Breast epithelium (tissue), 4 donors: Measurements from ENCODE around the gene TCHP. TPM values are rescaled to one million over a fixed set of nuclear protein-coding genes. Genes with fewer than 3 reads are reported as not detected.

ENCODE experiments used
- DNase-seq, 2 donors: peaks; one replicate each; pipeline ENCODE4 v3.0.0-alpha.2; 2019; ENCODE audit warnings: low spot score in 2 of 2
- H3K27ac ChIP-seq, 2 donors: fragments of 200-600 bp; sonication (generic) in 1 of 2; one replicate each; pipeline ENCODE4 v1.5.1; 2016 to 2019; ENCODE audit warnings: mild to moderate bottlenecking in 1 of 2
- H3K27me3 ChIP-seq, 2 donors: fragments of 200-600 bp; sonication (generic) in 1 of 2; one replicate each; pipeline versions ENCODE4 v1.5.1 to v1.6.0; 2017 to 2019; ENCODE audit warnings: control low read depth in 1 of 2, mild to moderate bottlenecking in 1 of 2
- H3K36me3 ChIP-seq: fragments of 200-600 bp; one replicate; pipeline ENCODE4 v1.5.1; 2019
- H3K4me1 ChIP-seq, 2 donors: fragments of 200-600 bp; sonication (generic); one replicate each; pipeline ENCODE4 v1.5.1; 2016 to 2019; ENCODE audit warnings: control low read depth in 1 of 2
- H3K4me3 ChIP-seq, 3 donors: fragments of 200-600 bp; sonication (generic); 1 replicate in 2 of 3; 2 replicates in 1 of 3; pipeline ENCODE4 v1.5.1; 2016 to 2019; ENCODE audit warnings: mild to moderate bottlenecking in 3 of 3, moderate library complexity in 2 of 3
- H3K9me3 ChIP-seq, 2 donors: fragments of 200-600 bp; sonication (generic) in 1 of 2; one replicate each; pipeline ENCODE4 v1.5.1; 2016 to 2019; ENCODE audit warnings: control low read depth in 1 of 2
- POLR2A ChIP-seq: fragments of 450-650 bp; IDR thresholded peaks from one replicate; pipeline ENCODE4 v1.6.1; 2016; ENCODE audit warnings: antibody characterized with exemption, mild to moderate bottlenecking, moderate library complexity
- POLR2AphosphoS5 ChIP-seq, 3 donors: sonication (generic); formaldehyde crosslinking; IDR thresholded peaks; one replicate each; pipeline ENCODE4 v1.6.1; 2017; ENCODE audit warnings: antibody characterized with exemption in 3 of 3
- intact Hi-C: fragments of 100-400 bp; cut with DNase I; formaldehyde crosslinking; loops from one replicate; pipeline ENCODE4 v1.15.1; 2023; ENCODE audit warnings: low total_unique reads
- total RNA-seq, 3 donors: library from RNA; depleted of rRNA; stranded (reverse); fragments of >200 nt; gene quantifications; one replicate each; pipeline ENCODE4 v1.1.0, GENCODE V29; 2016
- TF ChIP-seq, protein P1 (sequence below), 3 donors: fragments of 450-650 bp; IDR thresholded peaks; one replicate each; pipeline ENCODE4 v1.5.1; 2016 to 2017; ENCODE audit warnings: antibody characterized with exemption in 3 of 3, mild to moderate bottlenecking in 3 of 3, moderate library complexity in 3 of 3

Gene TCHP
- total RNA-seq, 3 donors from 2014 or later, result 10.2 to 20.0 (median 18.6) TPM

DNA sequence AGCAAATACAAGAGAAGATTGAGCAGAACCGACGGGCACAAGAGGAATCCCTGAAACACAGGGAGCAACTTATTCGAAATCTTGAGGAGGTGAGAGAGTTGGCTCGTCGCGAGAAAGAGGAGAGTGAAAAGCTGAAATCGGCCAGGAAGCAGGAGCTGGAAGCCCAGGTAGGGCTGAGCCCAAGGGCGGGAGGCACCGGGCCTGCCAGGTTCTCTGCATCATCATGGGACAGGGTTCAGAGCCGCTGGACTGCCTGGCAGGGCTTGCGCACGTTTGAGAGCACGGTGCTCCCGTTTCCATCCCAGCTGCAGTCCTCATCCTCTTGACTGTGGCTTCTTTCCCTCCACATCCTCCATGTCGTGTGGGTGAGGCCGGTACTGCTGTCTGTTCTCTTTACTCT is 14.4 kb downstream of the TCHP start:
- DNase-seq, result no peak
- Histone ChIP-seq H3K27me3 (no peaks in the 10 kb centered on the region), H3K27ac (no peak overlapping the region), H3K36me3 (peaks cover 5% of the 10 kb centered on the region), H3K4me3 (no peak overlapping the region), H3K9me3 (no peaks in the 10 kb centered on the region), H3K4me1 (no peaks in the 10 kb centered on the region)
- intact Hi-C loops, result no loop called here
- TF ChIP-seq POLR2AphosphoS5 (IDR thresholded peaks at IDR 0.05), result no peak

DNA sequence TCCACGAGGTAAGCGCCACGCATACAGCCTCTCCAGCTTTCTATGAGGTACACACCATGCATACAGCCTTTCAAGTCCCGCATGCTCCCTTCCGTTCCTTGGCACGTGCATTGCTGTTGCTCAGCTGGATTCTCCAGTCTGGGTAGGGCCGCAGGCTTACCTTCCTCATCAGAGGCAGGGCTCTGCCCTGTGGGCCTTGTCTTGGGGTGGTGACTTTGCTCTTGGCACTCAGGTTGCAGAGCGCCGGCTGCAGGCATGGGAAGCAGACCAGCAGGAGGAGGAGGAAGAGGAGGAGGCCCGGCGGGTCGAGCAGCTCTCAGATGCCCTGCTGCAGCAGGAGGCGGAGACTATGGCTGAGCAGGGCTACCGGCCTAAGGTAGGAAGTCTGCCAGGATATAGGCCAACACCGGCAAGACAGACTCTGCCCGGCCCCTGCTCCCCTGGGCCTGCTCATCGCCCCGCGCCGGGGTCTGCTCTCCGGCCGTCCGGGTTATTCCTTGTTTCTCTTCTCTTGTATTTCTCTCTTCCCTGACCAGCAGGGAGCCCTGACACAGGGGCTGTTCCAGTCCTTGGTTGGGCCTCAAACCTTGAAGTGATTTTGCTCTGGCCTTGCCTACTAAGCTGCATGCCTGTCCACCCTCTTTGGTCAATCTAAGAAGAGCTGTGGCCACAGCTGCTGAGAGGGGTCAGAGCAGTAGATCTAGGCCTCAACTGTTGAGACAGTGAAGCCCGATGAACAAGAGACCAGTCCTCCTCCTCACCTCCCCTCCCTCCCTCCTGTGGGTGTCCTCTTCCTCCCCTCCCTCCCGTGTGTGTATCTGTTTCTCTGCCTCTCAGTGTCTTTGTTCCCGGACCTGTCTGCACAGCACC is 15.3 kb downstream of the TCHP start:
- peak in 1 of 2 donors; percentile 23 for DNase-seq
- TF ChIP-seq POLR2AphosphoS5 (IDR thresholded peaks at IDR 0.05), result peak in 1 of 3 donors; percentile 20
- no peak for TF ChIP-seq POLR2A
- H3K27ac ChIP-seq, result peak overlapping the region in 1 of 2 donors; percentile 17
- peaks cover 5% of the 10 kb centered on the region for H3K36me3 ChIP-seq
- H3K4me3 ChIP-seq, result no peak overlapping the region
- intact Hi-C loops, result no loop called here
- no peaks in the 10 kb centered on the region for H3K4me1 ChIP-seq
- no peaks in the 10 kb centered on the region for H3K9me3 ChIP-seq
- no peaks in the 10 kb centered on the region for H3K27me3 ChIP-seq

DNA sequence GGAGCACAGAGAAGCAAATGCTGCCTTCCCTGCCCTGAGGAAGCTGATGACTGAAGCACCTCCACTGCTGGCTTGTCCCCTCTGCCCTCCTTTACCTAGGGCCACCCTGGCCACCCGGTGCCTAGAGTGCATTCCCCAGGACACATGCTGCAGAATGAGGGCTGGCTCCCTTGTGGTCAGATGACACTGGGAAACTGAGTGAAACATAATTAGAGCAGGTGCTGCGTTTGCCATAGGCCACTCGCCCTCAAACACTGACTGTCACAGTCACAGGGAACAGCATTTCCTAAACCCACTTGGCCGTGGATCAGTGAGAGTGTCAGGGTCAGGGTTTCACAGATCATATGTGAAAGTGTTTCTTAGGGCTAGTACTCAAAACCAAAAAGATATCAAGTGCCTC is 16.0 kb downstream of the TCHP start:
- intact Hi-C loops, result no loop called here
- Histone ChIP-seq H3K9me3 (no peaks in the 10 kb centered on the region), H3K36me3 (peaks cover 5% of the 10 kb centered on the region), H3K4me1 (no peaks in the 10 kb centered on the region), H3K27ac (peak overlapping the region in 1 of 2 donors; percentile 17), H3K4me3 (no peak overlapping the region), H3K27me3 (no peaks in the 10 kb centered on the region)
- no peak for DNase-seq
- TF ChIP-seq POLR2A, result no peak
- TF ChIP-seq, protein P1, sequence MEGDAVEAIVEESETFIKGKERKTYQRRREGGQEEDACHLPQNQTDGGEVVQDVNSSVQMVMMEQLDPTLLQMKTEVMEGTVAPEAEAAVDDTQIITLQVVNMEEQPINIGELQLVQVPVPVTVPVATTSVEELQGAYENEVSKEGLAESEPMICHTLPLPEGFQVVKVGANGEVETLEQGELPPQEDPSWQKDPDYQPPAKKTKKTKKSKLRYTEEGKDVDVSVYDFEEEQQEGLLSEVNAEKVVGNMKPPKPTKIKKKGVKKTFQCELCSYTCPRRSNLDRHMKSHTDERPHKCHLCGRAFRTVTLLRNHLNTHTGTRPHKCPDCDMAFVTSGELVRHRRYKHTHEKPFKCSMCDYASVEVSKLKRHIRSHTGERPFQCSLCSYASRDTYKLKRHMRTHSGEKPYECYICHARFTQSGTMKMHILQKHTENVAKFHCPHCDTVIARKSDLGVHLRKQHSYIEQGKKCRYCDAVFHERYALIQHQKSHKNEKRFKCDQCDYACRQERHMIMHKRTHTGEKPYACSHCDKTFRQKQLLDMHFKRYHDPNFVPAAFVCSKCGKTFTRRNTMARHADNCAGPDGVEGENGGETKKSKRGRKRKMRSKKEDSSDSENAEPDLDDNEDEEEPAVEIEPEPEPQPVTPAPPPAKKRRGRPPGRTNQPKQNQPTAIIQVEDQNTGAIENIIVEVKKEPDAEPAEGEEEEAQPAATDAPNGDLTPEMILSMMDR (IDR thresholded peaks at IDR 0.05), result no peak
- no peak for TF ChIP-seq POLR2AphosphoS5 (IDR thresholded peaks at IDR 0.05)

DNA sequence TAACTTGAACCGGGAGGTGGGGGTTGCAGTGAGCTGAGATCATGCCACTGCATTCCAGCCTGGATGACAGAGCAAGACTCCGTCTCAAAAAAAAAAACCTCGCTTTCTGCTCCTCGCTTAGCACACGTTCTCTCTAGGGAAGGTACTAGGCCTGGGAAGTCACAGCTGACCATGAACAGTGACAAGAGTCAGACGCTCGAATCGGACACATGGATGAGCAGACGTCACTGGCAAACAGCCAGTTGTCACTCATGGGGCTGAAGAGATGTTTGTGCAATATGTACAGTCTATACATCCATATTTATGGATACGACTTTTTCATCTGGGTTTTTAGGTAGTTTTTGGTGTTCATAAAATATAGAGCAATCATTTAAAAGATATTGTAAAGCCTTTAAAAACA is 19.4 kb downstream of the TCHP start:
- peaks cover 5% of the 10 kb centered on the region for H3K36me3 ChIP-seq

DNA sequence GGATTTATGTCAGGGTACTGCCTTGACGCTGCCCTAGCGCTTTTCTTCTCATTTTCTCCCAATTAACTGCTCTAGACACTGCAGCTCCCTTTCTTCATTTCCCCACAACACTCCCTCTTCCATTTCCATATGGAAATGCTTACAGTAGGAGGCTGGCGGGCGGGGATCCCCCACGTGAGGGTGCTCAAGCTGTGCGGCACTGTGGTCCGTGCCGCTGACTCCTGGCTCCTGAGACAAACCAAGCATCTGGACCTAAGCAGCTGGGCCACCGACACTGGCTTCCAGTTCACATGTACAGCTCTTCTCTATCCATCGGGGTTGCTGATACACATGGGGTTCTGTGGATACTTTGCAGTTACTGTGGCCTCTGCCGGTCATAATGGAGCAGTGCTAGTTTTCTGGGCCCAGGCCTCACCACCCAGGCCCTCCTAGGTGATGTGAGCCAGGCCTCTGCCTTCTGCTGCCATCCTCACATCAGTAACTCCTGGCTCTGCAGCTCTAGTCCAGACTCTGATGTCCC is 20.2 kb downstream of the TCHP start:
- no peak overlapping the region for H3K4me3 ChIP-seq
- H3K9me3 ChIP-seq, result no peaks in the 10 kb centered on the region
- no peaks in the 10 kb centered on the region for H3K27me3 ChIP-seq
- DNase-seq, result no peak
- no peak overlapping the region for H3K27ac ChIP-seq
- intact Hi-C loops, result no loop called here
- TF ChIP-seq POLR2A (no peak), POLR2AphosphoS5 (IDR thresholded peaks at IDR 0.05) (no peak)
- TF ChIP-seq, protein P1 (IDR thresholded peaks at IDR 0.05), result no peak
- peaks cover 5% of the 10 kb centered on the region for H3K36me3 ChIP-seq
- no peaks in the 10 kb centered on the region for H3K4me1 ChIP-seq

More for the DNA sequence above, 19.4 kb downstream of the TCHP start:
- DNase-seq, result no peak
- no peak for TF ChIP-seq POLR2AphosphoS5 (IDR thresholded peaks at IDR 0.05)
- TF ChIP-seq POLR2A, result no peak
- TF ChIP-seq, protein P1 (IDR thresholded peaks at IDR 0.05), result no peak
- Histone ChIP-seq H3K4me1 (no peaks in the 10 kb centered on the region), H3K4me3 (no peak overlapping the region), H3K9me3 (no peaks in the 10 kb centered on the region), H3K27ac (no peak overlapping the region), H3K27me3 (no peaks in the 10 kb centered on the region)
- intact Hi-C loops, result no loop called here

DNA sequence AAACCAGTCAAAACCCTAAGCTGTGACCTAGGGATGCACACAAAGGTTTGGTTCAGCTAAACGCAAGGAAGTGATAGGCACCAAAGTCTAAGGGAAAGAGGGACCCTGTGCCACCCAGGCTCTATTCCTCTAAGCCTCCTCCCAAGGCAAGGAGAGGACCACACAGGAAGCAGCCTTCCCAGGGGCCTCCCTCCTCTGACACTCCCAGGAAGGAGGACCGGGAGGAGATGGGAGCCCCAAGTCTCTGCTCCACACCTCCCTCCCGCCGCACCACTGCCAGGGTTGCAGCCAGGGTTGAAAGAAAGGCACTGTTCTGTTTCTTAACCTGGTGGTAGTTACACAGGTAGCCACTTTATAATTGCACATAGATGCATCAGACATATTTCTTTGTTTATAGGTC is 21.9 kb downstream of the TCHP start:
- Histone ChIP-seq H3K36me3 (peaks cover 4% of the 10 kb centered on the region), H3K4me3 (no peak overlapping the region)

More for the DNA sequence above, 21.9 kb downstream of the TCHP start:
- no peaks in the 10 kb centered on the region for H3K9me3 ChIP-seq
- TF ChIP-seq POLR2A, result no peak
- H3K27ac ChIP-seq, result no peak overlapping the region
- H3K4me1 ChIP-seq, result no peaks in the 10 kb centered on the region
- intact Hi-C loops, result no loop called here
- DNase-seq, result no peak
- no peaks in the 10 kb centered on the region for H3K27me3 ChIP-seq
